NCI-H774 (cell line): ENCODE data around the gene SUMF2.
"Not testable (repeated sequence)": the region's sequence is repeated elsewhere in the genome, so short reads cannot be mapped to it uniquely, and the experiment has no call there.

ENCODE experiments used
- DNase-seq: peaks from one replicate; lab custom pipeline; 2025; lab: John Stamatoyannopoulos, UW

Gene SUMF2

GRCh38 chr7:56063500-56063881, 595 bp upstream of the SUMF2 start:
- DNase-seq = no peak

- DNase-seq = not testable (repeated sequence)
These were observed 2.3 kb downstream of the SUMF2 start for GRCh38 chr7:56066376-56066775.

GRCh38 chr7:56074371-56074791, 10.3 kb downstream of the SUMF2 start:
- peak; percentile 28 for DNase-seq

- no peak for DNase-seq
These were observed 13.6 kb downstream of the SUMF2 start for GRCh38 chr7:56077681-56078080.

- DNase-seq = no peak
These were observed 14.1 kb downstream of the SUMF2 start for GRCh38 chr7:56078196-56078595.

GRCh38 chr7:56079450-56080185, 15.5 kb downstream of the SUMF2 start:
- DNase-seq = peak; percentile 85

- DNase-seq = not testable (repeated sequence)
These were observed 16.8 kb downstream of the SUMF2 start for GRCh38 chr7:56080726-56081435.

- DNase-seq = no peak
These were observed 17.7 kb downstream of the SUMF2 start for GRCh38 chr7:56081626-56082340.

- no peak for DNase-seq
These were observed 19.2 kb downstream of the SUMF2 start for GRCh38 chr7:56083150-56083785.

GRCh38 chr7:56086761-56087160, 22.7 kb downstream of the SUMF2 start:
- no peak for DNase-seq

GRCh38 chr7:56087445-56087844, 23.4 kb downstream of the SUMF2 start:
- DNase-seq = no peak

GRCh38 chr7:56091591-56091990, 27.5 kb downstream of the SUMF2 start:
- DNase-seq = no peak

GRCh38 chr7:56092388-56092787, 28.3 kb downstream of the SUMF2 start:
- DNase-seq = not testable (repeated sequence)

GRCh38 chr7:56092789-56093531, 28.9 kb downstream of the SUMF2 start, which contains the start of gene PHKG1:
PHKG1 (minus strand) TSS chr7:56092952; CDS start chr7:56088941, 4,011 bp downstream.
- peak; percentile 17 for DNase-seq

- DNase-seq = no peak
These were observed 33.6 kb downstream of the SUMF2 start for GRCh38 chr7:56097700-56098099.

GRCh38 chr7:56098187-56099008, 34.3 kb downstream of the SUMF2 start:
- DNase-seq = not testable (repeated sequence)

GRCh38 chr7:56099653-56100052, 35.6 kb downstream of the SUMF2 start:
- no peak for DNase-seq

GRCh38 chr7:56104138-56104537, 40.1 kb downstream of the SUMF2 start:
- not testable (repeated sequence) for DNase-seq

- DNase-seq = peak; percentile 5
These were observed 41.4 kb downstream of the SUMF2 start for GRCh38 chr7:56105508-56105907.
